Measurements from ENCODE around the gene PZP.

GRCh38 chr12:9184276-9184675 is 23.9 kb downstream of the PZP start:
- TF ChIP-seq CTCF (IDR thresholded peaks at IDR 0.05) (no peak), EZH2 (IDR thresholded peaks at IDR 0.05; ENCODE audit: borderline replicate concordance, insufficient read depth, low read depth, low read length, poor library complexity, severe bottlenecking) (no peak)

Measured in B cell (primary cell).